HG03575 (cell line): Measurements from ENCODE around the gene C3orf52.
"Not testable (repeated sequence)": the region's sequence is repeated elsewhere in the genome, so short reads cannot be mapped to it uniquely, and the experiment has no call there.

ENCODE experiments used
- ATAC-seq: cut with Tn5 transposase; IDR thresholded peaks from one replicate; pipeline ENCODE4 v1.9.1; 2021; ENCODE audit not compliant: unreplicated experiment, insufficient number of reproducible peaks, low FRiP score; ENCODE audit errors: extremely low read depth

Gene C3orf52, protein sequence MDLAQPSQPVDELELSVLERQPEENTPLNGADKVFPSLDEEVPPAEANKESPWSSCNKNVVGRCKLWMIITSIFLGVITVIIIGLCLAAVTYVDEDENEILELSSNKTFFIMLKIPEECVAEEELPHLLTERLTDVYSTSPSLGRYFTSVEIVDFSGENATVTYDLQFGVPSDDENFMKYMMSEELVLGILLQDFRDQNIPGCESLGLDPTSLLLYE

GRCh38 chr3:112086076-112086854, at the start of gene C3orf52:
Gene C3orf52 (plus strand): TSS chr3:112086389. CDS start chr3:112086408, 19 bp downstream.
- no peak for ATAC-seq

DNA sequence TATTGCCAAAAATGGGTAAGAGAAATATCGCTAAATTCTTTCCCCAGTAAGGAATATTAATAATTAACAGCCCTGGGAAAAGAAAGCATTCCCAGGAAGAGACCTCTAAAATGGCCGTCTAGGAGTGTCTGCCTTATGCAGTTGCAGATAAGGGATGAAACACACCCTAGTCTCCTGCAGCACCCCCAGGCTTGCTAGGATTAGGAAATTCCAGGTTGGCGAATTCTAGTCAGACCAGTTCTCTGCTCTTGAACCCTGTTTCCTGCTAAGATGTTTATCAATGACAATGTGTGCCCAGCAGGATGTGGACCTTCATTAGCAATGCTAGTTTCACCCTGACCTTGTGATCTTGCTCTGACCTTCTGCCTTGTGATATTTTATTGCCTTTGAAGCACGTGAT, 49.0 kb upstream of the C3orf52 start:
- not testable (repeated sequence) for ATAC-seq

DNA sequence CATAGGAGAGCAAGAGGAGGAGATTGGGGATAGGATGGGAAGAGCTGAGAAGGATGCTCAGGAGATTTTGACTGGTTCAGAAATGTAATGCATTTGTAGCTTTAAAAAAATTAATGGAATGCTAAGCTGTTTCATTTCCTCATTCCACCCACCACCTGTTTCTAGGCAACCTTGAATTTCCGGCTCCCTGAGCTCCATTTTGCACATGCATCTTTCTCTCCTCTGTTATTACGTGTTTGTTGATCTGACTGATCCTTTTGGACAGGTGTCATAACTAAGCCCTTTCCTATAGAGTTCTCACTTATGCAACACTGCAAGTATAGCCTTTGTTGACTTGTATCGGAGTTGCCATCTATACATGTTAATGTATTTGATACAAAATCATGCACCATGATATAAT, 47.3 kb upstream of the C3orf52 start:
- no peak for ATAC-seq

- ATAC-seq, result no peak
Measured at GRCh38 chr3:112041321-112041720, 44.9 kb upstream of the C3orf52 start.

- ATAC-seq, result no peak
Measured at GRCh38 chr3:112042842-112043280, 43.3 kb upstream of the C3orf52 start.

- ATAC-seq, result peak; percentile 72
Measured at GRCh38 chr3:112043621-112044201, 42.5 kb upstream of the C3orf52 start.

DNA sequence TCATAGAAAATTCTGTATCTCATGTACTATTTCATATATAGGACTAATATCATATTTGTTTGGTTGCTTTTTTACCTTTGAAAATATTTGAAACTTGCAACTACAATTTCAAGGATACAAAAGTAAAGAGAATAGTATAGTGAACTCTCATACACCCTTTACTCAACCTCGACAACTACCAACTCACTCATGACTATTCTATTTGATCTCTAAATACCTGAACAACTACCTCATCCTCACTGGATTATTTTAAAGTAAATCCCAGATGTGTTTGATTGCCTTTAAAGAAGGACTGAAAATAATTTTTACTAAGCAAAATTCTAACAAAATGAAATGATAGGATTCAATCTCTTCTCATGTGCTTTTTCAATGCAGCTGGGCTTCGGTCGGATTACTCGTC, 39.6 kb upstream of the C3orf52 start:
- no peak for ATAC-seq

- ATAC-seq, result no peak
Measured at GRCh38 chr3:112047264-112047663, 38.9 kb upstream of the C3orf52 start.

DNA sequence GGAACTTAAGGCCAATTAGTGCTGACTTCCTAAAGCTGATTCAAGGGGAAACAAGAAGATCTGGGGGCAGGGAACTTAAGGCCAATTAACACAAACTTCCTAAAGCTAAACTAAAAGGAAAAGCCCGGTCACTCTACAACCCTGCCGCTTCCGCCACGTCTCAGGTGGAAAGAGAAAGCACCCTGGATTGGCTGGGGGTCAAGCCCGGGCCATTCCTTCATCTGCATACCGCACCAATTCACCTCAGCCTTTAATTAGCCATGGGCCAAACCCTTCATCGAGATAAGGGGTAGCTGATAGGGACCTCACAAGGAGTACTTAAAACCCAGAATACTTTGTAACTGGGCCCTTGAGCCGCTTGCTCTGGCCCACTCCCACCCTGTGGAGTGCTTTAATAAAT, 37.3 kb upstream of the C3orf52 start:
- no peak for ATAC-seq

- ATAC-seq, result no peak
Measured at GRCh38 chr3:112053229-112053628, 33.0 kb upstream of the C3orf52 start.

DNA sequence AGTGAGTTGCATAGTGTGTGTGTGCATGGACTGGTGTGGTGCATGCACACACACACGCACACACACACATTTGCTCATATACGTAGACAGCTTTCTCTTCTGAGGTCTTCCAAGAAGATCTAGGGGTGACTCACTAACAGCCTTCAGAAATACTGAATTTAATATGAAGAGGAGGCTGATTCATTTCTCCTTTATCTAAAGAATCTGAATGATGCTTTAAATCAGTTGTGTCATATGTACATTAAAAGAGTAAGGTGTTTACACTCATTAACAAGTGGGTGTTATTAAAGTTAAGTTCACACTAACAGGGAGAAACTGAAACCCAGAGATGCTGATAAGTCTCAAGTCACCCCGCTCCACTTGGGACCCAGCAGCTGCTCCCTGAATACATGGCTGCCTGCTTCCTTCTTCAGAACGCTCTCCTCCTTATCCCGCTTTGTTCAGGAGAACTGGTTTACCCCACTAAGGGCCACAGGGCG, 29.7 kb upstream of the C3orf52 start:
- ATAC-seq, result no peak

DNA sequence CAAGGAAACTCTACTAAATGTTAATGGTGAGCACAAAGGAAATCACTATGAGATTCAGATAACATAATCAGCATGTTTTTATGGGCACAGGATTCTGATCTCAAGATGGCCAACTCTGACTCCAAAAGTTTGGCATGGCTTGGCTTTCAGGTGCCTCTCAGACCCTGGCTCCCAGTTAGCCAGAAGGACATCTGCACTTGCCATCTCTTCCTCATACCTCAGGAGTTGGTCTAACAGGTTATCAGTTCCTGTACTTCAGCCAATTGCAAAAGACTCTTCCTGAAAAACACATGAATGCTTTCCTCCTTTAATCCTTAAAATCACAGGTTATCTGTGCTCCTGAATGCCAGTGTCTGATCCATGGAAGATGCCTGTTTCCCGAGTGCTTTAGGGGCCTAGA, 26.7 kb upstream of the C3orf52 start:
- ATAC-seq, result no peak

- no peak for ATAC-seq
Measured at GRCh38 chr3:112061152-112061551, 25.0 kb upstream of the C3orf52 start.

DNA sequence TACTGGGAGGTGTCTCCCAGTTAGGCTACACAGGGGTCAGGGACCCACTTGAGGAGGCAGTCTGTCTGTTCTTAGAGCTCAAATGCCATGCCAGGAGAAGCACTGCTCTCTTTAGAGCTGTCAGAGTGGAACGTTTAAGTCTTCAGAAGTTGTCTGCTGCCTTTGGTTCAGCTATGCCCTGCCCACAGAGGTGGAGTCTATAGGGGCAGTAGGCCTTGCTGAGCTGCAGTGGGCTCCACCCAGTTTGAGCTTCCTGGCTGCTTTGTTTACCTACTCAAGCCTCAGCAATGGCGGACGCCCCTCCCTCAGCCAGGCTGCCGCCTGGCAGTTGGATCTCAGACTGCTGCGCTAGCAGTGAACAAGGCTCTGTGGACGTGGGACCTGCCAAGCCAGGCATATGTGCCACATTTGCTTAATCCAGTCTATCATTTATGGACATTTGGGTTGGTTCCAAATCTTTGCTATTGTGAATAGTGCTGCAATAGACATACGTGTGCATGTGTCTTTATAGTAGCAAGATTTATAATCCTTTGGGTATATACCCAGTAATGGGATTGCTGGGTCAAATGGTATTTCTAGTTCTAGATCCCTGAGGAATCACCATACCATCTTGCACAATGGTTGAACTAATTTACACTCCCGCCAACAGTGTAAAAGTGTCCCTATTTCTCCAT, 13.7 kb upstream of the C3orf52 start:
- not testable (repeated sequence) for ATAC-seq

- no peak for ATAC-seq
Measured at GRCh38 chr3:112074006-112074405, 12.2 kb upstream of the C3orf52 start.

DNA sequence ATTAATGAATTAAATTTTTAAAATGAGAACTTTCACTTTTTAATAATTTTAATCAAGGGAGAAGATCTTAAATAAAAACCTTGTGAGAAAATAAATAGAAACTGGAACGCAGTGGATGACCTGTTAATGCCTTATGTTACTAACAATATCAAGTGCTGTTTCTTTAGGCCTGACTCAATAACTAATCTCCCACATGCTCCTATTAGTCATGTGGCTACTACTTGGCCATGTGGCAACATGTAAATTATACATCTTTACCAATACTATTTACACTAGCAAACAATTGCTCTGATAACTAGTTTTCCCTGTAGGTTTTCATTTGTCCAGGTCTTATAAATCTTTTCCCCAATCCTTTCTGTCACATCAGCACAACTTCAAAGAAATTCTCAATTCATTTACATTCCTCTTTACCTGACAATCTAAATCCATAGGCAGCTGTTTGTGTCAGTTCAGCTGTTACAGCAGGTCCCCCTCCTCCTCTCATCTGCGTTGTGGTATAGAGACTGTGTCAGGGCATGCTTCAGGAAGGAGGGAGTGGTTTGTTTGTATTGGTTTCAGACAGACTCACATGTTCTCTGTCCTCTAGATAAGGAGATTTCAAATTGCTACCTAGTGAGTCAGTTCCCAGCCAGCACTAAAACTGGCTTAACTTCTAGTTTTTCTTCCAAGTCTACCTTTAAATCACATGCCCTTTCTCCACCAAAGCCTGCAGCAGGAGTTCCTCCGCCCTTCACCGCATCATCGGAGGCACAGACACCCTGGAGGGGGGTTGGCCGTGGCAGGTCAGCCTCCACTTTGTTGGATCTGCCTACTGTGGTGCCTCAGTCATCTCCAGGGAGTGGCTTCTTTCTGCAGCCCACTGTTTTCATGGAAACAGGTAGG, 11.3 kb upstream of the C3orf52 start:
- peak; percentile 76 for ATAC-seq

DNA sequence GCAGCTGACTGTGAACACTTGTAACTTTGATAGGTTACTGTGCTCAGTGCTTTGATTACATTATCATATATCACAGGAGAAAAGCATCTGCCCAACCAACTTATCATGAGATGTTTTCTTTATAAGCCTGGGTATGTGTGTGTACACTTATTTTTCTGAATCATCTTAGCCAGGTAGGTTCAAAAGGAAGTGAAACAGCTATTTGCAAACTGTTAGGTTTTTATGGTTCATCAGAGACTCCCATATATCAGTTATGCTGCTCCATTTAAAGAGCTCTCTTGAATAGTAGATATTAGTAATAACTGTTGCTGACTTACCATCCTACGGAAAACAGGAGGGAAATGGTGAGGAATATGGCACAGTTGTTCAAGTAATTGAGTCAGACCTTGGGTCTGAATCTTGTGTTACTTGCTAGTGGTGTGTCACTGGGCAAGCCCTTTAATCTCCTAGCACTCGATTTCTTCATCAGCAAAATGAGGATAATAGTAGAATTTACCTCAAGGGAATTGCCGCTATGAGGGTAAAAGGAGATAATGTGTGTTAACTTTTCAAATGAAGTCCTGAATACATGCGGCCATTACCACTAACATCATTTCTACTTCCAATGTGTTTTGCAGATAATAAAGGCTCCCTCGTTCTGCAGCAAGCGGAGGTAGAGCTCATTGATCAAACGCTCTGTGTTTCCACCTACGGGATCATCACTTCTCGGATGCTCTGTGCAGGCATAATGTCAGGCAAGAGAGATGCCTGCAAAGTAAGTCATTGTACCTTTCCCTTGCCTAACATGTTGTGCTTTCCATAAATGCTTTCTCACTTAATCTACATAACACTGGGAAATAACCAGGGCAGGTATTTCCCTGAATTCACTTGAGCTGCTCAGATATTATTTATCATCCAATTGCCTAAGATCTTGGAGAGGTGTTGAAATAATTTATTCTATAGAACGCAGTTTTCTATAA, 7.8 kb upstream of the C3orf52 start:
- ATAC-seq, result no peak

DNA sequence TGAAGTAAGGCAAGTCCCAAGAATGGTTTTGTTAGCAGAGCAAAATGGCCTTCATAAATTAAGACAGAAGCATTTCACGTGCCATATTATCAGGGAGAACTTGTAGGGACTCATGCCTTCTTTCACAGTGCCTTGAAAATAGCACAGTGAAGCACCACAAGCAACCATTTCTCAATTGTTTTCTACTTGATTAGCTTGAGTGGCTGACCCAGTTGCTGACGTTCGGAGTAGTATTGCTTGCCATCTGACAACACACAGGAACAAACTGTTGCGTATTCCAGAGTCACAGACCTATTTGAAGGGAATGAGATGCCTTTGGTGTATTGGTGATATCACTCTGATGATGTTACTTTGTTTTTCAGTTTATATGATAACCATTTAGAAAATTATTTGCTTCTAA, 3.0 kb upstream of the C3orf52 start:
- ATAC-seq, result no peak
